Measurements from ENCODE around the gene GMEB1. TPM values are rescaled to one million over a fixed set of nuclear protein-coding genes. Genes with fewer than 3 reads are reported as not detected.
"Not testable (repeated sequence)": the region's sequence is repeated elsewhere in the genome, so short reads cannot be mapped to it uniquely, and the experiment has no call there.

Gene GMEB1
- 10 to 100 TPM; 14.8 to 19.4 (median 17.3) TPM for polyA plus RNA-seq (ENCODE audit: insufficient read length in 4 of 4)

- peak; percentile 64 to 75 (median 72) for DNase-seq (ENCODE audit: low read depth in 4 of 4, low spot score in 3 of 4)
These were observed at the start of gene GMEB1 for GRCh38 chr1:28668191-28668955. Gene GMEB1 (plus strand): TSS chr1:28668784. CDS start chr1:28683613, 14,829 bp downstream.

- DNase-seq (ENCODE audit: low read depth in 4 of 4, low spot score in 3 of 4): no peak
These were observed 36.9 kb upstream of the GMEB1 start for GRCh38 chr1:28631713-28632112.

GRCh38 chr1:28632560-28632959, 36.0 kb upstream of the GMEB1 start:
- DNase-seq (ENCODE audit: low read depth in 4 of 4, low spot score in 3 of 4): no peak

- DNase-seq (ENCODE audit: low read depth in 4 of 4, low spot score in 3 of 4): no peak
These were observed 27.8 kb upstream of the GMEB1 start for GRCh38 chr1:28640766-28641165.

GRCh38 chr1:28642056-28642846, 26.3 kb upstream of the GMEB1 start:
- no peak for DNase-seq (ENCODE audit: low read depth in 4 of 4, low spot score in 3 of 4)

GRCh38 chr1:28642847-28643635, 25.5 kb upstream of the GMEB1 start, which contains the start of gene TAF12:
Gene TAF12 (minus strand): TSS chr1:28643067. CDS start chr1:28622081, 20,986 bp downstream.
- DNase-seq (ENCODE audit: low read depth in 4 of 4, low spot score in 3 of 4): peak; percentile 91 to 94 (median 91)

GRCh38 chr1:28644494-28644893, 24.1 kb upstream of the GMEB1 start:
- DNase-seq (ENCODE audit: low read depth in 4 of 4, low spot score in 3 of 4): no peak

GRCh38 chr1:28645406-28645805, 23.2 kb upstream of the GMEB1 start:
- not testable (repeated sequence) for DNase-seq (ENCODE audit: low read depth in 4 of 4, low spot score in 3 of 4)

- DNase-seq (ENCODE audit: low read depth in 4 of 4, low spot score in 3 of 4): no peak
These were observed 22.5 kb upstream of the GMEB1 start for GRCh38 chr1:28646040-28646439.

- DNase-seq (ENCODE audit: low read depth in 4 of 4, low spot score in 3 of 4): peak; percentile 87 to 93 (median 90)
These were observed 20.5 kb upstream of the GMEB1 start for GRCh38 chr1:28648008-28648473.

GRCh38 chr1:28648474-28649198, 19.9 kb upstream of the GMEB1 start, which contains the start of gene RNU11:
Gene RNU11 (plus strand): TSS chr1:28648600.
- DNase-seq (ENCODE audit: low read depth in 4 of 4, low spot score in 3 of 4): peak; percentile 91 to 93 (median 92)

GRCh38 chr1:28653063-28653462, 15.5 kb upstream of the GMEB1 start:
- not testable (repeated sequence) for DNase-seq (ENCODE audit: low read depth in 4 of 4, low spot score in 3 of 4)

GRCh38 chr1:28653870-28654269, 14.7 kb upstream of the GMEB1 start:
- not testable (repeated sequence) for DNase-seq (ENCODE audit: low read depth in 4 of 4, low spot score in 3 of 4)

- not testable (repeated sequence) for DNase-seq (ENCODE audit: low read depth in 4 of 4, low spot score in 3 of 4)
These were observed 12.9 kb upstream of the GMEB1 start for GRCh38 chr1:28655448-28656311.

GRCh38 chr1:28656335-28656734, 12.2 kb upstream of the GMEB1 start:
- no peak for DNase-seq (ENCODE audit: low read depth in 4 of 4, low spot score in 3 of 4)

GRCh38 chr1:28663871-28664470, 4.6 kb upstream of the GMEB1 start:
- no peak for DNase-seq (ENCODE audit: low read depth in 4 of 4, low spot score in 3 of 4)

GRCh38 chr1:28666806-28667205, 1.8 kb upstream of the GMEB1 start:
- no peak for DNase-seq (ENCODE audit: low read depth in 4 of 4, low spot score in 3 of 4)

GRCh38 chr1:28668956-28669723, 556 bp downstream of the GMEB1 start:
- DNase-seq (ENCODE audit: low read depth in 4 of 4, low spot score in 3 of 4): peak in 3 of 4 donors; percentile 42 to 50 (median 42)

All from left renal pelvis (tissue), 4 donors.